Loucy (cell line): ENCODE results near the gene COX10.

Source experiments
- H2AFZ ChIP-seq: fragments of 200-600 bp; sonication (generic); 2 replicates; pipeline ENCODE4 v1.6.0; 2016; ENCODE audit warnings: antibody characterized with exemption, mild to moderate bottlenecking, low read length, moderate library complexity
- H3F3A ChIP-seq: fragments of 200-600 bp; 2 replicates; pipeline ENCODE4 v1.6.0; 2016; ENCODE audit warnings: antibody characterized with exemption, low read depth, mild to moderate bottlenecking
- H3K27me3 ChIP-seq: fragments of 200-600 bp; sonication (generic); 2 replicates; pipeline ENCODE4 v1.6.1; 2014; ENCODE audit warnings: low read length, mild to moderate bottlenecking; ENCODE audit not compliant: insufficient read depth, poor library complexity, severe bottlenecking
- H3K36me3 ChIP-seq: fragments of 200-600 bp; sonication (generic); 2 replicates; pipeline ENCODE4 v1.6.1; 2016; ENCODE audit warnings: low read length; ENCODE audit not compliant: insufficient read depth
- H3K4me1 ChIP-seq: fragments of 200-600 bp; sonication (generic); 2 replicates; pipeline ENCODE4 v1.5.1; 2014; ENCODE audit warnings: low read length, mild to moderate bottlenecking; ENCODE audit not compliant: insufficient read depth, poor library complexity, severe bottlenecking
- H3K4me2 ChIP-seq: fragments of 200-600 bp; sonication (generic); 2 replicates; pipeline ENCODE4 v1.6.0; 2014; ENCODE audit warnings: antibody characterized with exemption, low read length, low read depth, mild to moderate bottlenecking; ENCODE audit not compliant: poor library complexity, severe bottlenecking
- H3K4me3 ChIP-seq: fragments of 200-600 bp; sonication (generic); 2 replicates; pipeline ENCODE4 v1.5.1; 2014; ENCODE audit warnings: low read length, mild to moderate bottlenecking, mixed read lengths; ENCODE audit not compliant: poor library complexity, severe bottlenecking
- H3K79me2 ChIP-seq: fragments of 200-600 bp; sonication (generic); 2 replicates; pipeline ENCODE4 v1.6.1; 2014; ENCODE audit warnings: low read length; ENCODE audit not compliant: insufficient read depth
- H3K9ac ChIP-seq: fragments of 200-600 bp; sonication (generic); 2 replicates; pipeline ENCODE4 v1.6.0; 2014; ENCODE audit warnings: mild to moderate bottlenecking, low read depth, low read length, moderate library complexity; ENCODE audit not compliant: poor library complexity, severe bottlenecking
- H3K9me2 ChIP-seq: fragments of 200-600 bp; sonication (generic); replicated peaks from 2 replicates; pipeline ENCODE4 v1.6.1; 2016; ENCODE audit warnings: low read depth, low read length, mixed read lengths
- H3K9me3 ChIP-seq: fragments of 200-600 bp; sonication (generic); 2 replicates; pipeline ENCODE4 v1.6.1; 2014; ENCODE audit warnings: mild to moderate bottlenecking, antibody characterized with exemption, low read length, low read depth; ENCODE audit not compliant: insufficient read depth
- H4K20me1 ChIP-seq: fragments of 200-600 bp; sonication (generic); 2 replicates; pipeline ENCODE4 v1.6.0; 2014; ENCODE audit warnings: antibody characterized with exemption, low read length, mild to moderate bottlenecking; ENCODE audit not compliant: insufficient read depth, poor library complexity, severe bottlenecking
- CTCF ChIP-seq: fragments of 200-600 bp; sonication (generic); conservative IDR thresholded peaks from 2 replicates; pipeline ENCODE4 v1.5.1; 2014; ENCODE audit warnings: mild to moderate bottlenecking, antibody characterized with exemption, low read length
- EZH2phosphoT487 ChIP-seq: fragments of 200-600 bp; IDR thresholded peaks from 2 replicates; pipeline ENCODE4 v1.6.1; 2018; ENCODE audit warnings: antibody characterized with exemption, mild to moderate bottlenecking, moderate library complexity, borderline replicate concordance

COX10 gene

GRCh38 chr17:14207791-14208190 is 138.5 kb downstream of the COX10 start:
- no peak overlapping the region for H3K4me3 ChIP-seq
- H3K4me1 ChIP-seq: no peaks in the 10 kb centered on the region
- H3K4me2 ChIP-seq: no peak overlapping the region
- H2AFZ ChIP-seq: no peak overlapping the region
- H3K9me3 ChIP-seq: no peaks in the 10 kb centered on the region
- peaks cover 5% of the 10 kb centered on the region; the same call in 1 of the 2 replicates for H3K36me3 ChIP-seq
- no peaks in the 10 kb centered on the region for H3K9me2 ChIP-seq
- H3F3A ChIP-seq: no peaks in the 10 kb centered on the region
- peaks cover 12% of the 10 kb centered on the region for H3K27me3 ChIP-seq
- peaks cover 18% of the 10 kb centered on the region for H4K20me1 ChIP-seq
- no peaks in the 10 kb centered on the region for H3K79me2 ChIP-seq
- TF ChIP-seq CTCF: no peak
- TF ChIP-seq EZH2phosphoT487: no peak
- no peak overlapping the region for H3K9ac ChIP-seq

GRCh38 chr17:14209215-14209614 is 139.9 kb downstream of the COX10 start:
- H3K9me3 ChIP-seq: no peaks in the 10 kb centered on the region
- H3K9ac ChIP-seq: no peak overlapping the region
- H3K27me3 ChIP-seq: no peaks in the 10 kb centered on the region
- no peak overlapping the region for H3K4me2 ChIP-seq
- H3K4me1 ChIP-seq: no peaks in the 10 kb centered on the region
- H3K9me2 ChIP-seq: no peaks in the 10 kb centered on the region
- H2AFZ ChIP-seq: no peak overlapping the region
- no peaks in the 10 kb centered on the region for H3K79me2 ChIP-seq
- H3K4me3 ChIP-seq: no peak overlapping the region
- TF ChIP-seq EZH2phosphoT487 (no peak), CTCF (no peak)
- no peaks in the 10 kb centered on the region for H3F3A ChIP-seq
- H4K20me1 ChIP-seq: peaks cover 9% of the 10 kb centered on the region
- peaks cover 5% of the 10 kb centered on the region; the same call in 1 of the 2 replicates for H3K36me3 ChIP-seq

GRCh38 chr17:14211246-14211645 is 141.9 kb downstream of the COX10 start:
- Histone ChIP-seq H3K9me2 (no peaks in the 10 kb centered on the region), H3K79me2 (no peaks in the 10 kb centered on the region), H3K4me2 (no peak overlapping the region), H3K27me3 (no peaks in the 10 kb centered on the region), H4K20me1 (no peaks in the 10 kb centered on the region), H3K36me3 (peaks cover 5% of the 10 kb centered on the region; the same call in 1 of the 2 replicates), H3K4me1 (no peaks in the 10 kb centered on the region), H3F3A (no peaks in the 10 kb centered on the region), H3K9me3 (no peaks in the 10 kb centered on the region), H3K4me3 (no peak overlapping the region), H3K9ac (no peak overlapping the region), H2AFZ (no peak overlapping the region)
- TF ChIP-seq CTCF (no peak; the same call in 1 of the 2 replicates), EZH2phosphoT487 (no peak)
